ENCODE results near the gene CBY1.
"Not testable (repeated sequence)": the region's sequence is repeated elsewhere in the genome, so short reads cannot be mapped to it uniquely, and the experiment has no call there.

CBY1 gene

DNA sequence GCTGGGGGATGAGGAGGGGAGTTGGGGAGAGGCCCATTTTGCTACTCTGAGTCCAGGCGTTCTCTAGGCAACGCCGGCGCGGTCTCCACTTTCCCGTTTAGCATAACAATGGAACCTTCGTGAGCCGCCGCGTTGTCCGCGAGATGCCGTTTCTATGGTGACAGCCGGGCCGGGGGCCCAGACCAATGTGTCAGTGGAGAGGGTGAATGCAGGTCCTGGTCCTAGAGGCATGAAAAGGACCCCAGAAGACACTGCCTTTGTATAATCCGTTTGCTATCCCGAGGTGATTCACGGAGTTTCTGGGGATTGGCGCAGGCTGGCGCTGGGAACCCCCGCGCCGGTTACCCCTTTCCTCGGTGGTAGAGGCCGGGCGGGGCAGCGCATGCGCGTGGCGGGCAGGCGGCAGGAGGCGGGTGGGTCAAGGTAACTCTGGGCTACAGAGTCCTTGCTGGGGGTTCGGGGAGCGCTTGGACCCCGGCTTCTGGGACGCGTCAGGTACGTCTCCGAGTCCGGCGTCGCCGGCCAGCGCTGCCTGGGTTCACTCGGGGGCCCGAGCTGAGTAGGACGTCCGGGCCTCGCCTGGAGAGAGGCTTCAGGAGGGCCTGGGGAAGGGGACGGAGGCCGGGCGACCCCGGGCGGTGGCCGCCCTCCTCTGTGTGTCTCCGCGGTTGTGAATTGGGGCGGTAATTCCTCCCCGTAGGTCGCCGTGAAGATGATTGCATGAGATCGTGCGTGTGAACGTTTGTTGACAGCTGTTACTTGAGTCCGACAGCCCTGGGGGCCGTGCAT, at the start of gene CBY1, which contains the start of gene FAM227A:
CBY1 (plus strand) TSS at position 383 of the 789 bp plus-strand sequence. CDS start 11,417 bp downstream, outside the sequence.
FAM227A (minus strand) TSS at position 137 of the 789 bp plus-strand sequence. CDS start 6,224 bp downstream, outside the sequence.
- peak; percentile 74 for DNase-seq (ENCODE audit: low read depth)

DNA sequence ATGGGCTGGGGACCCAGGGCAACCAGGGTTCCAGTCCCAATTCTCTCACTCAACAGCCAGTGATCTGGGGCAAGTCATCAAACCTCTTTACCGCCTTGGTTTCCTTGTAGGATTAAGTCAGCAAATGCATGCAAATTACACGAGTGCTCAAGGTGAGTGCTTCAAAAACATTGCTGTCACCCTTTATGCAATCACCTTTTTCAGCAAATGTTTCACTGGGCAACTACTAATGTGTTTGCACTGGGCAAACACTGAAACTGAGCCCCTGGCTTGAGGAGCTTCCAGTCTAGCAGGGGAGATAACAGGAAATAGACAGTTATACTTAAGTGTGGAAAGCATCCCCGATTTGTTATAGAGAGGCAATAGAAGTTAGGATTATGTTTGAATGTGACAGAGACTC, 48.8 kb upstream of the CBY1 start:
- no peak for DNase-seq (ENCODE audit: low read depth)

DNA sequence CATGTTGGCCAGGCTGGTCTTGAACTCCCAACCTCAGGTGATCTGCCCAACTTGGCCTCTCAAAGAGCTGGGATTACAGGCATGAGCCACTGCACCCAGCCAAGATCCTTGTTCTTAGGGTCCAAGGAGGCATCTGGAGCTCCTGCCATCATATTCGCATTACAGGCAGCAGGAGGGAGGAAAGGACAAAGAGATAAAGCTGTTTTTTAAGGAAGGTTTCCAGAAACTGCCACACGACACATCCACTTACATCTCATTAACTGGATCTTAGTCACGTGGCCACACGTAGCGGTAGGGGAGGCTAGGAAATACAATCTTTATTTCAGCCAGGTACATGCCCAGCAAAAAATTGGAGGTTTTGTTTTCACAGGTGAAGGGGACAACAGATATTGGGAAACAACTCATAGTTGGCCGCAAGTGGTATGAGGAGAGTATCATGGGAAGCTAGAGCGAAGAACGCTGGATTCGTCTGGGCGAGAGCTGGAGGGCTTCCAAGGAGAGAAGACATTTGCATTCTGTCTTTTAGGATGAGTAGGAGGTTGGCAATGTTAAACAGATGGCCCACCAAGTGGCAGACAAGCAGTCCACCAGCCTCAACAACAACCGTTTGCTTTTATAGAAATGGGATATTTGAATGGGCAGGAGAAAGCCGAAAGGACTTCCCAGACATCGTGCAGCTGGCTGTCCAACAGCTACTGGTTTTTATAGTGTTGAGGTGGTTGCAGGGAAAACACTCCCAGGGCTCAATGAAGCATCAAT, 47.3 kb upstream of the CBY1 start:
- no peak for DNase-seq (ENCODE audit: low read depth)

DNA sequence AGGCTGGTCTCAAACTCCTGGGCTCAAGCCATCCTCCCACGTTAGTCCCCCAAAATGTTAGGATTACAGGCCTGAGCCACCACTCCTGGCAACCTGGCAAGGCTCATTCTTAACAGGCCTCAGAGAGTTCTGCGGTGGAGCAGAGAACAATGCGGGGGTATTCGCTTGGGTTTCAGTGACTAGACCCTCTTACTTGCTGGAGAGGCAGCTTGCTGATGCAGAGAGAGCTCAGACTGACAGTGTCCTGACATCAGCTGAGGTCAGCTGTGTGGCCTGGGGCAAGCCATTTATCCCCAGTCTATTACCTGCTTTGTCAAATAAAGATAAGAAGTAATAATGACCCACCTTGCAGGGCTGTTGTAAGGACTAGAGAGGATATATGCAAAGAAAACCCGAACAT, 46.2 kb upstream of the CBY1 start:
- DNase-seq (ENCODE audit: low read depth), result no peak

DNA sequence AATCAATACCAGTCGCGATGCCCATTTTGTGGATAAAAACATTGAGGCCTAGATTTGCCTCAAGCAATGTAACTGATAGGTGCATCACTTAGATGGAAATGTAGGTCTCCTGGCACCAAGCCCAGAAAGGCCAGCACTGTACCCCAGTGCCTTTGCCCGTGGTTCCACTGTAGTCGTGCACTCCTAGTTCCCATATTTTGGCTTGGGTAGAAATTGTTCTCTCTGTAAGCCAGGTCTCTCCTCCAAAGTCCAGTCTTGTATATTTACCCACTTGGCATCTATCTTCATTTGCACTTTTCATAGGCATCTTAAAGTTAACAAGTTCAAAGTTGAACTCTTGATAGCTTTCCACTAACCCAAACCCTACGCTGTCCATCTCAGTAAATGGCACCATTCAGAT, 44.9 kb upstream of the CBY1 start:
- DNase-seq (ENCODE audit: low read depth), result no peak

DNA sequence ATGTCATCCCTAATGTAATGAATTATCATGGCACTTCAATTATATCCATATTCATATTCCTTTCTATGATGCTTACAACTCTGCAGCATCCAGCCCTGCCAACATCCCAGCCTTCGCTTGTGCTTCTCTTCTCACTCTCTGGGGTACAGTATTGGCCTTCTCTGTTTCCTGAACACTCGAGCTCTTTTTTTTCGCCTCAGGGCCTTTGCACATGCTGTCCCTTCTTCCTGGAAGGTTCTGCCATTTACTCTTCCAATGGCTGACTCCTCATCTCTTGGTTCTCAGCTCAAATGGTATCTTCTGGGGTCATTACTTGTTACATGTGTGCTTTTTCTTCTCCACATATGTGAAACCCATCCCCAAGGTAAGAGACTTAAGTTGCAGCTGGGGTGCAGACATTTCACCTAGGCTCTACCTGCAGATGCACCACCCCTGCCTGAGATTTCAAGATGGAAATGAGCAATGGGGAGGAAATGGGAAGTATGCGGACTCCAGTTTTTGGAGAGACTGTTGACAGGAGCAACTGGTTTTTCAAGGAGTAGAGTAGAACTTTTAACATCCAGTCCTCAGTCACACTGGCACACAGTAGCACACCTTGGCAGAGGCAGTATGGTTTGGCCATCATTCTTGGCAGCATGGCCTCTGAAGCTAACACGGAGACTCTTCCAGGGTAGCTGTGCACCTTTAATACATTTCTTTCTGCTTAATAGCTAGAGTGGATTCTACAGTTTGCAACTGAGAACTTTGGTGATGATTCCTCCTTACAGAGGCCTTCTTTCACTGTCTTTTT, 44.0 kb upstream of the CBY1 start:
- DNase-seq (ENCODE audit: low read depth), result no peak

DNA sequence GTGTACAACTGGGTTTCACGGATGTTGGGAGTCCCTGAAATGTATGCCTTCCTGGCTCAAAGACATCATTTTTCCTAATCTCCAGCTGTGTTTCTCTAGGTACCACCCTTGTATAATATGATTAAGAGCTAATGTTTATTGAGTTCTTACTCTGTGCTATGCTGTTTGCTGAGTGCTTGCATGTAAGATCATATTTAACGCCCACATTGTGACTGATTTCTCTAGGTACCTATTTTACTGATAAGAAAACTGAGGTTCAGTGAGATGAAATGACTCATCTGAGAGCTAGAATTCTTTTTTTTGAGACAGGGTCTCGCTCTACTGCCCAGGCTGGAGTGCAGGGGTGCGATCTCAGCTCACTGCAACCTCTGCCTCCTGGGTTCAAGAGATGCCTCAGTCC, 42.9 kb upstream of the CBY1 start:
- DNase-seq (ENCODE audit: low read depth), result no peak

DNA sequence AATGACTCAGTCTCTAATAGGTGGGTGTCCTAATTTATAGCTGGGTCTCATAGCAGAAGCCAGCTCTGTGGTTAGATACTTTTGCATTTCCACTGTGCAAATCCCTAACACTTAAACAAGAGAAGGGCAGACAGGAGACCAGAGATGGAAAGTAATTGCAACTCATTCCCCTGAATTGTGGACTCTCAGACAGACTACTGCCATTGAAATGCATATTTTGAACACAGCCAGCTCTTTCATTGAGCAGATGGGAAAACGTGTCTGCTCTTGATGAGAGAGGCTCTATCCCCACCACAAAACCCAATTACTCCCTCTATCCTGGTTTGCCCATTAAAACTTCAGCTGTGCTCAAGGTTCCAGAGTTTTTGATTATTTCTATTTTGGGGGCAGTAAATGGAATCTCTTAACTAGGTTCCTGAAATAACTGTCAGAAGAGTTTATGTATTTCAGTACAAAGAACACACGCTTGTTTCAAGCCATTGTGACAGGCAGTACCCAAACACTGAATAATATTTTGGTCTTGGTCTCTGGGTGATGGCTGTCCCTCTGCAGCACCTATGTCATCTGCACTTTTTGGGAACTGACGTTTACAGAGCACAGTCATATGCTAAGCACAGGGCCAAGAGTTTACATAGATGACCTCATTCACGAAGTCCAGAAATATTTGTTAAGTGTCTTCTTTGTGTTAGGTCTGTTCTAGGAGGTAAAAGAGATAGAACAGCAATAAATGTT, 41.9 kb upstream of the CBY1 start:
- DNase-seq (ENCODE audit: low read depth), result no peak

DNA sequence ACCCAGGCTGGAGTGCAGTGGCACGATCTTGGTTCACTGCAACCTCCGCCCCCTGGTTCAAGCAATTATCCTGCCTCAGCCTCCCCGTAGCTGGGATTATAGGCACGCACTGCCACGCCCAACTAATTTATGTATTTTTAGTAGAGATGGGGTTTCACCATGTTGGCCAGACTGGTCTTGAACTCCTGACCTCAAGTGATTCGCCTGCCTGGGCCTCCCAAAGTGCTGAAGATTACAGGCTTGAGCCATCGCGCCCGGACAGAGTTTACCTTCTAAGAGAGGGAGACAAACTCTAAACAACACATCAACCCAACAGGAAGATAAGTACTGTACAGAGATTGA, 41.4 kb upstream of the CBY1 start:
- DNase-seq (ENCODE audit: low read depth), result not testable (repeated sequence)

DNA sequence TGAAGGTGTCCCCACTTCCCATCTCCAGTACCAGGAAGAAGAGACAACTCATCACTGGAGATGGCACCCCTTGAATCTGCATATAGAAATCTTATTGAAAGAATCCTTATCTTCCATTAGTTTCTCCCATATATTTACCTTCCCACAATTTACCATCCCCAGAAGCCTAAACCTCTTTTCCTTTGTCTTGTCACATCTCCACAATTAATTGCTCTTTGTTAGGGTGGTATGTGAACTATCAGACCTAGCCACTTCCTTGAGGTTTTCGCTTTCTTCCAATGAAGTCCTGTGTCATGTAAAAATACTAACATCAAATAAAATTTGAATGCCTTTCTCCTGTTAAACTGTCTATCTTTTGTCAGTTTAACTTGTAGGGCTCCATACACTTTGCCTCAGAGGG, 38.2 kb upstream of the CBY1 start:
- no peak for DNase-seq (ENCODE audit: low read depth)

DNA sequence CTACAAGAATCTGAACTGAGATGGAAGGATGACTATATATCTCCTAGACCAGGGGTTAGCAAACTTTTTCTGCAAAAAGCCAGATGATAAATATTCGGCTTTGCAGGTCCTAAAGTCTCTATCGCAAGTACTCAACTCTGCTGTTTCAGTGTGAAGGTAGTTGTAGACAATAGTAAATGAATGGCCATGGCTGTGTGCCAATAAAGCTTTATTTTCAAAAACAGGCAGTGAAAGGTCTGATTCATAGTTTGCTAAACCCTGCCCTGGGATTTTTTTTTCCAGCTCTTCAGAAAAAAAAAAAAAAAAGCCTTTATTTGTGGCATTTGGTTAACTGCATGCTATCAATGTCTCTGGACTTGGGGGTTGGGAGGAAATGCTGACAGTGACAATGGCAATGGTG, 37.8 kb upstream of the CBY1 start:
- DNase-seq (ENCODE audit: low read depth), result no peak

DNA sequence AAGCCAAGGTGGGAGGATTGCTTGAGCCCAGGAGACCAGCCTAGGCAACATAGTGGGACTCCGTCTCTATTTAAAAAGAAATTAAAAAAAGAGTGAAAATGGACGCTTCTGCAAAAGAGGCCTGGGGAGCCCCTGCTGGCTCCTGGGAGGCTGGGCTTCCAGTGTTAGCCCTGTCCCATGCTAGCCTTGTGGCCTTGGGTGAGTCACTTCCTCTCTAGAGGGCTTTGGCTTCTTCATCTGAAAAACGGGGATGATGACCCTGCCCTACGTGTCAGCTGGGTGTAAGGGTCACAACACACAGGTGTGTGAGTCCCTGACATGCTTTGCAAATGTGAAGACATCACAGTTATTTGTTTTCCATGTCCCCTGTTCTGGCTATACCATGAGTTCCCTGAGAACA, 33.1 kb upstream of the CBY1 start:
- no peak for DNase-seq (ENCODE audit: low read depth)

DNA sequence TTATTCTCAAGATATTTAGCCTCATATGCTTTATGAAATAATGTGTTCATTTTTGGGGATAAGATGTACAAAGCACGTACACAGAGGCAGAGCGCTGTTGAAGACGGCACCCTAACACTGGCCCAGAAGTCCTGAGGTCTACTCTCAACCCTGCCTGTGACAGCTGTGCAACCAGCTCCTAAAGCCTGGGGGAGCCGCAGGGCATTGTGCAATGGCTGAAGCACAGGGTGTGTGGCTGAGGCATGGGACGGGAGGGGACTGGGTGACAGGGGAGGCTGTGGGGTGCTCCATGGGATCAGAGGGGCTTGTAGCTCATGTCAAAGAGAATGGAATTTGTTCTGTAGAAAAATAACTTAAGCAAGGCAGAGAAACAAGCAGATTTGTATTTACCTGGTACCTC, 28.0 kb upstream of the CBY1 start:
- no peak for DNase-seq (ENCODE audit: low read depth)

DNA sequence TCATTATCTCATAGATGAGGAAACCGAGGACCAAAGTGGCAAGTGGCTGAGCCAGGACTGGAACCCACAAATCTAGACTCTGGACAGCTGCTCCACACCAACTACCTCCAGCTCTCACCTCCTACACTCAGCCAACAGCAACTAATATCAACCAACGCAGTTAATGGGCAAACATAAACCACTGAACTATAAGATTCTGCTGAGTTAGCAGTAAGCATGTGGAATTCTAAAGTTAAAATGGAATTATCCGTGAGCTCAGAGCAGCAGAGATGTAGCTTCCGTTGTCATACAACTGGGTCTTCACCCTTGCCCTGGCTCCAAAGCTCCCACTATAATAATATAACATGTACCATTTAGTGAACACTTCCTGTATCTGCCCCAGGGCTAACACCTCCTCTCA, 27.3 kb upstream of the CBY1 start:
- DNase-seq (ENCODE audit: low read depth), result no peak

DNA sequence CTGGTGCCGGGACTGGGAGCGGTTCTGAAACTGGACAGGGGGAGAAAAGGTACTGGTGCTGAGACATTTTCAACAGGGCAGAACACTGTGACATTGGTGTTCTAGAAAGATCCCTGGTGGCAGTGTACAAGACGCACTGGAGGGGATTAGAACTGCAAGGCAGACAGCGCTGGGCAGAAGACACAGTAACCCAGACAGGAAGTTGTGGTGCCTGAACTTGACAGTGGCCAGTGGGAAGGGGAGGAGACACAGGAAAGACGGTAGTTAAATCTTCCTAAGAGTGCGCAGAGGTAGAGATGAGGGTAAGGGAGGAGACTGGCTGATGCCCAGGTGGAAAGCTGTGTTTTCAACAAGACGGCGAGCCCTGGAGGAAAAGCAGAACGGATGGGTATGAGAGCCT, 24.7 kb upstream of the CBY1 start:
- DNase-seq (ENCODE audit: low read depth), result no peak

DNA sequence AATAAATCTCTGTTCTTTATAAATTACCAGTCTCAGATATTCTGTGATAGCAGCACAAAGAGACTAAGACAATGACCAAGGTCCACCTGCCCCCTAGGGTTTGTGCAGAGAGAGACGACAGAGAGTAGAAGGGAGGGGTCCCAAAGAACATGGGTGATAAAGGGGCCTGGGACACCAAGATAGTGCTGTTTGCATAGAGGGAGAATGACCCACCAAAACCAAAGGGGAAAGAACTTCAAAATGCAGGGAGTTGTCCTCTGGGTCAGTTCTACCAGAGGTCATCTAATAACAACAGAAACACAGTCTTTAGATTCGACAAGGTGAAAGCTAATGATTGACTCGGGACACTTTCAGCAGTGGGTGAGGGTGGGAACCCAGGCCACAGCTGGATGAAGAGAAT, 23.9 kb upstream of the CBY1 start:
- DNase-seq (ENCODE audit: low read depth), result no peak

DNA sequence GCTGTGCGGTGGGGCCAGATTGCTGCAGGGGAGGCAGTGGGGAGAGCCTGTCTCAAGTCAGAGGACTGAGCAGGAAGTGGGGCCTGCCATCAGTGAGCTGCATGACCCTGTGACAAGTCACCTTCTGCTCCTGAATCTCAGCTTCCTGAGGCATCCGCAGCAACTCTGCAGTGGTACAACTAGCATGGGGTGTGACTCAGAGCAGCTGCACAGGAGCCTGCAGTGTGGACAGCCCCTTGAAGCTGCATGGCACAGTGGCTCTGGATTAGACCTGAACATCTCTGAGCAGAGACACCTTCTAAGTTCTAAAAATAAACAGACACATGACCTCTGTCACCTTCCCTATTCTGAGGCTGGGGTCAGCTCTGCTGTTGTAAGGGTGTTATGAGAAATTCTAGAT, 18.2 kb upstream of the CBY1 start:
- DNase-seq (ENCODE audit: low read depth), result no peak

DNA sequence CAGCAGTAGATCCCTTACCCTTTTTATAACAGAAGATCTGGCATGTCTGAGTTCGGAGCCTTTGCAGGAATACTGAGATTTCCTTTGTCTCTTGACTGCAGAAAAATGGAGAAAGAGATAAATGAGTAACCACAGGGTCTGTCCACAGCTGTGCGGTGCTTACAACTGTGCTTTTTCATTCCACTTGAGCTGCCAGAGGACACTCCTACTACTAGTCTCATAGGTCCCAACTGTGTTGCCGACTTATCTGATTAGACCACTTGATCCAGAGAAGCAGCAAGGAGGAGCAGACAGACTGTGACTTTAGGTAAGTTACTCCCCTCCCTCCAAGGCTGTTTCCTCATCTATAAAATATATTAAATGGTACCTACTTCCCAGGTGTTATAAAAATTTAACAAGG, 17.7 kb upstream of the CBY1 start:
- DNase-seq (ENCODE audit: low read depth), result no peak

DNA sequence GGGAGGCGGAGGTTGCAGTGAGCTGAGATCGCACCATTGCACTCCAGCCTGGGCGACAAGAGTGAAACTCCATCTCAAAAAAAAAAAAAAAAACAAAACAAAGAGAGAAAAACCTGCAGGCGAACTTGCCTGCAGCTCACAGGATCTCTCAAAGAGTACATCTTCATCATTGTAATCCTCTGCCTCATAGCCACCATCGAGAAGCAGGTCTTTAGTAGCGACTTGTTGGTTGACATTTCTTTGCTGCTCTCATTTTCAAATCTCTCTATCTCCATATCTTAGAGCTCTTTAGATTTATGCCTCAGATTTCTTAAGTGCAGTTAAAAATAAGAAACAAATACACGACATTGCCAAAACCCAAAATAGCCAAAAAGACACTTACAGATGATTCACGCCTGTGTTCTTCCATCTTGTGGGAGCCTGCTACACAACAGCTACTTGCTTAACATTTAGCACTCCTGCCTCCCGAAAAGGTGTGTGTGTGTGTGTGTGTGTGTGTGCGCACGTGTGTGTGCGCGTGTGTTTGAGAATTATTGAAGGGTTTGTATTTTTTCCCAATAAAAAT, 14.9 kb upstream of the CBY1 start:
- no peak for DNase-seq (ENCODE audit: low read depth)

DNA sequence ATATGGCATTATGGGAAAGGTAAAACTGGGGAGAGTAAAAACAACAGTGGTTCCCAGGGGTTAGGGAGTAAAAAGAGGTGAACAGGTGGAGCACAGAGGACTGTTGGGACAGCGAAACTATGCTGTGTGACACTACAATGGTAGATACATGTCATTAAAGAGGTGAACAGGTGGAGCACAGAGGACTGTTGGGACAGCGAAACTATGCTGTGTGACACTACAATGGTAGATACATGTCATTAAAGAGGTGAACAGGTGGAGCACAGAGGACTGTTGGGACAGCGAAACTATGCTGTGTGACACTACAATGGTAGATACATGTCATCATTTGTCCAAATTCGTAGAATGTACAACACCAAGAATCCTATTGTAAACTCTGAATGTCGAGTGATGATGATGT, 12.2 kb upstream of the CBY1 start:
- not testable (repeated sequence) for DNase-seq (ENCODE audit: low read depth)

DNA sequence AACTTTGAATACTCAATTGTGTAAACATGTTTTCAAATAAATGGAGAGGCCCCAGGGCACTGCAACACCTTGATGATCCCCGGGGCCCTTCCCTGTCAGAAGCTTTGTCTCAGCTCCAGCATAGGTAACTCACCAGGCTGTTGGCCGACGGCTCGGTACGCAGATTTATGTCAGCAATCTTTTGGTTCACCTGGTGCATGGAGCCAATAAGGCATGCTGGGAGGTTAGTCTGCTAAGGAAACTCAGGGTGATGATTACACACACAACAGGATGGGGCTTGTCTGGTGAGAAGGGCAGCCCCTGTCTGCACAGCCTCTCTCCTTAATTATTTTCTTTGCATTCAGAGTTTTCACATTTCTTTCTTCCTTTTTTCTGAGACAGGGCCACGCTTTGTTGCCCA, 11.0 kb upstream of the CBY1 start:
- DNase-seq (ENCODE audit: low read depth), result no peak

Measured in T-helper 22 cell (primary cell).